HCT116 (cell line): ENCODE data around the gene ELMOD3. TPM values are rescaled to one million over a fixed set of nuclear protein-coding genes. Genes with fewer than 3 reads are reported as not detected.

Experiments used
- ATAC-seq: fragments of 200-7000 bp; cut with Tn5 transposase; 2 replicates; pipeline ENCODE4 v1.9.1; 2020; ENCODE audit warnings: mild to moderate bottlenecking, moderate library complexity
- BruUV-seq: library from RNA; stranded (reverse); fragments of 400-500 nt; replicated peaks from 2 replicates; lab custom pipeline; 2021; lab: Mats Ljungman, UMichigan
- CTCF ChIA-PET: fragments of 300-600 bp; sonication (Branson Sonifier 250); formaldehyde crosslinking; loops from one replicate; lab custom pipeline; 2021; ENCODE audit warnings: antibody characterized with exemption; lab: Charles Lee
- POLR2A ChIA-PET: fragments of 300-600, 350-600 bp; sonication (Branson Sonifier 250); formaldehyde crosslinking; loops from one replicate; lab custom pipeline; 2021; ENCODE audit warnings: antibody characterized with exemption; lab: Charles Lee
- RAD21 ChIA-PET, 2 experiments: fragments of 300-600 bp; sonication (Branson Sonifier 250); formaldehyde crosslinking; loops; one replicate each; lab custom pipeline; 2023; ENCODE audit warnings: low total read pairs in 2 of 2; ENCODE audit not compliant: uncharacterized antibody in 2 of 2, unreplicated experiment in 2 of 2, low non-redundant PET in 1 of 2; lab: Charles Lee
- DNase-seq: peaks from one replicate; pipeline ENCODE4 v3.0.0-alpha.2; 2010; ENCODE audit warnings: low read depth, low spot score
- H2AFZ ChIP-seq: fragments of 200-600 bp; shearing (Covaris generic), sonication (generic); 2 replicates; pipeline ENCODE4 v1.6.1; 2017; ENCODE audit warnings: low read depth, mixed run types, mixed read lengths, antibody characterized with exemption, low read length; ENCODE audit not compliant: poor library complexity, severe bottlenecking
- H3K27ac ChIP-seq: 2 replicates; pipeline ENCODE4 v1.5.1; 2012; ENCODE audit warnings: low read depth, low read length
- H3K27me3 ChIP-seq: fragments of 200-600 bp; sonication (generic); 2 replicates; pipeline ENCODE4 v1.6.1; 2016; ENCODE audit warnings: mixed run types, low read length, mixed read lengths; ENCODE audit not compliant: insufficient read depth
- H3K36me3 ChIP-seq, 2 experiments: fragments of 200-500 bp in 1 of 2; fragments of 200-600 bp in 1 of 2; sonication (Bioruptor generic) in 1 of 2; sonication (generic) in 1 of 2; 2 replicates each; pipeline versions ENCODE4 v1.5.1 to v1.6.1; 2014 to 2016; ENCODE audit warnings: low read length in 2 of 2, inconsistent platforms in 1 of 2, mixed read lengths in 1 of 2, mixed run types in 1 of 2; ENCODE audit not compliant: insufficient read depth in 2 of 2, control insufficient read depth in 1 of 2
- H3K4me1 ChIP-seq, 2 experiments: fragments of 200-600 bp in 1 of 2; sonication (generic) in 1 of 2; 2 replicates each; pipeline versions ENCODE4 v1.5.1 to v1.6.1; 2012 to 2017; ENCODE audit warnings: low read length in 2 of 2, inconsistent platforms in 1 of 2, mild to moderate bottlenecking in 1 of 2, mixed read lengths in 1 of 2, mixed run types in 1 of 2, moderate library complexity in 1 of 2; ENCODE audit not compliant: insufficient read depth in 2 of 2, control insufficient read depth in 1 of 2
- H3K4me2 ChIP-seq: fragments of 200-600 bp; sonication (generic); 2 replicates; pipeline ENCODE4 v1.6.1; 2017; ENCODE audit warnings: mixed run types, low read length, mixed read lengths
- H3K4me3 ChIP-seq, 2 experiments: fragments of 200-600 bp in 1 of 2; sonication (generic) in 1 of 2; replicated peaks in 1 of 2; 2 replicates each; pipeline ENCODE4 v1.5.1; 2011 to 2016; ENCODE audit warnings: low read length in 2 of 2, control low read depth in 1 of 2, low read depth in 1 of 2, mild to moderate bottlenecking in 1 of 2, mixed read lengths in 1 of 2, mixed run types in 1 of 2
- H3K79me2 ChIP-seq: fragments of 200-600 bp; sonication (generic); 2 replicates; pipeline ENCODE4 v1.6.1; 2017; ENCODE audit warnings: mild to moderate bottlenecking, mixed run types, low read length, moderate library complexity, mixed read lengths; ENCODE audit not compliant: insufficient read depth
- H3K9ac ChIP-seq: fragments of 200-600 bp; sonication (generic); 2 replicates; pipeline ENCODE4 v1.6.1; 2016; ENCODE audit warnings: low read length, mixed read lengths
- H3K9me2 ChIP-seq: fragments of 200-600 bp; sonication (generic), shearing (Covaris generic); 2 replicates; pipeline ENCODE4 v1.6.1; 2017; ENCODE audit warnings: mixed run types, mild to moderate bottlenecking, moderate library complexity; ENCODE audit not compliant: insufficient read depth
- H3K9me3 ChIP-seq, 2 experiments: fragments of 200-500 bp in 1 of 2; fragments of 200-600 bp in 1 of 2; sonication (Bioruptor generic) in 1 of 2; sonication (generic) in 1 of 2; 2 replicates each; pipeline ENCODE4 v1.6.1; 2014 to 2017; ENCODE audit warnings: low read length in 2 of 2, mixed read lengths in 2 of 2, inconsistent platforms in 1 of 2, low read depth in 1 of 2, mild to moderate bottlenecking in 1 of 2, mixed run types in 1 of 2, moderate library complexity in 1 of 2; ENCODE audit not compliant: control insufficient read depth in 1 of 2, insufficient read depth in 1 of 2
- H4K20me1 ChIP-seq: fragments of 200-600 bp; sonication (generic), shearing (Covaris generic); 2 replicates; pipeline ENCODE4 v1.6.1; 2017; ENCODE audit warnings: mixed run types, mild to moderate bottlenecking, moderate library complexity; ENCODE audit not compliant: insufficient read depth
- EZH2 ChIP-seq: fragments of 200-600 bp; sonication (generic); IDR thresholded peaks from 2 replicates; pipeline ENCODE4 v1.6.1; 2017; ENCODE audit warnings: antibody characterized with exemption, mixed run types
- SRF ChIP-seq: IDR thresholded peaks from 2 replicates; pipeline ENCODE4 v1.6.1; 2012; ENCODE audit warnings: low read depth
- YY1 ChIP-seq: IDR thresholded peaks from 2 replicates; pipeline ENCODE4 v1.6.1; 2011; ENCODE audit warnings: low read length, low read depth, moderate library complexity, mild to moderate bottlenecking; ENCODE audit not compliant: insufficient replicate concordance; ENCODE audit errors: extremely low read depth
- intact Hi-C: fragments of 100-400 bp; cut with micrococcal nuclease; formaldehyde crosslinking; loops from 2 replicates; pipeline ENCODE4 v1.10.0; 2022
- total RNA-seq: library from RNA; stranded (reverse); gene quantifications from one replicate; pipeline ENCODE4 v1.2.1, GENCODE V29; 2021; ENCODE audit not compliant: unreplicated experiment
- TF ChIP-seq, protein P1 (sequence below): IDR thresholded peaks from 2 replicates; pipeline ENCODE4 v1.6.1; 2011; ENCODE audit warnings: mild to moderate bottlenecking, low read length, moderate library complexity; ENCODE audit not compliant: insufficient replicate concordance; ENCODE audit errors: extremely low read depth

Gene ELMOD3
- total RNA-seq, 1 experiment from 2014 or later = 9.2 TPM

DNA sequence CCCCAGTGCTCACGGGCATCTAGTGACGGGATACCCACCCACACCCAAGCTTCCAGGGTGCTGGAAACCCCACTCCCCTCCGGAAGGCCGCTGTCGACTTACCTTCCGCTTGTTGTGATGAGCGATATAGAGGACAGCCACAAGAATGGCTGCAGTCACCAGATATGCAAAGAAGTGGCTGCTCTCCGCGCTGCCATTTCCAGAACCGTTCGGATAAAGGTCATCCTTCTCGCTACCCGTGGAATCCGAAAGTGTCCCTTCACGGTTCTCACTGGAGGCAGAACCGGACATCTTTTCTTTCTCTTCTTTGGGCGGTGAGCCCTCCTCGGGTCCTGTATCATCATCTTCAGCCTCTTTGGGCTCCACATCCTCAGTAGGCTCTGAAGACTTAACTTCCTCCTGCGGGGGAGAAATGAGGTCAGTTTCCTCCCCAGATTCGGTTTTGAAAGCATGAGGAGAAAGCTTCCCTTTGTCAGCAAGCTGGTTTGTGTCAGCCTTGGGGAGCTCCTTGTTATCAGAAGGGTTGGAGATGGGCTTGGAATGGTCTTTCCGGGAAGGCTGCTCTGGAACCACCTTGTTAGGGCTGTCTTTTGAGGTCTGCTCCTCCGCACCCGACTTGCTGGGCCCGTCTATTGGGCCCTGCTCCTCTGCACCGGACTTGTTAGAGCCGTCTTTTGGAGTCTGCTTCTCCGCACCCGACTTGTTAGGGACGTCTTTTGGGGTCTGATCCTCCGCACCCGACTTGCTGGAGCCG, 28.0 kb upstream of the ELMOD3 start:
- Histone ChIP-seq H3K9me3 (no peaks in the 10 kb centered on the region), H3K4me2 (peak overlapping the region; percentile 90), H3K36me3 (peaks cover 27 to 35% of the 10 kb centered on the region in 2 experiments; a peak in 3 of 4 replicates), H4K20me1 (peaks cover 5% of the 10 kb centered on the region; the same call in 1 of the 2 replicates), H3K4me1 (peaks cover 10 to 21% of the 10 kb centered on the region in 2 experiments), H3K9me2 (no peaks in the 10 kb centered on the region), H3K27me3 (no peaks in the 10 kb centered on the region), H2AFZ (no peak overlapping the region), H3K4me3 (peak overlapping the region; percentile 89 to 96), H3K9ac (peak overlapping the region; percentile 86), H3K79me2 (peaks cover 55% of the 10 kb centered on the region), H3K27ac (peak overlapping the region; percentile 76; the same call in 1 of the 2 replicates)
- ATAC-seq (no peak), DNase-seq (no peak)
- BruUV-seq = no TSS peak
- POLR2A ChIA-PET = interaction anchor here (1.2 to 1.4 kb wide), 2 partner anchors 26 to 212 kb away, joined by 5 to 6 read pairs; partner anchors contain the start of gene MAT2A
- CTCF ChIA-PET = no interaction called here
- RAD21 ChIA-PET = interaction anchor here in 1 of 2 experiments (0.6 kb wide), 1 partner anchor 10 kb away, joined by 3 read pairs; no protein-coding TSS in a partner anchor
- no peak for TF ChIP-seq EZH2
- no peak for TF ChIP-seq YY1
- TF ChIP-seq, protein P1, sequence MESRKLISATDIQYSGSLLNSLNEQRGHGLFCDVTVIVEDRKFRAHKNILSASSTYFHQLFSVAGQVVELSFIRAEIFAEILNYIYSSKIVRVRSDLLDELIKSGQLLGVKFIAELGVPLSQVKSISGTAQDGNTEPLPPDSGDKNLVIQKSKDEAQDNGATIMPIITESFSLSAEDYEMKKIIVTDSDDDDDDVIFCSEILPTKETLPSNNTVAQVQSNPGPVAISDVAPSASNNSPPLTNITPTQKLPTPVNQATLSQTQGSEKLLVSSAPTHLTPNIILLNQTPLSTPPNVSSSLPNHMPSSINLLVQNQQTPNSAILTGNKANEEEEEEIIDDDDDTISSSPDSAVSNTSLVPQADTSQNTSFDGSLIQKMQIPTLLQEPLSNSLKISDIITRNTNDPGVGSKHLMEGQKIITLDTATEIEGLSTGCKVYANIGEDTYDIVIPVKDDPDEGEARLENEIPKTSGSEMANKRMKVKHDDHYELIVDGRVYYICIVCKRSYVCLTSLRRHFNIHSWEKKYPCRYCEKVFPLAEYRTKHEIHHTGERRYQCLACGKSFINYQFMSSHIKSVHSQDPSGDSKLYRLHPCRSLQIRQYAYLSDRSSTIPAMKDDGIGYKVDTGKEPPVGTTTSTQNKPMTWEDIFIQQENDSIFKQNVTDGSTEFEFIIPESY = no peak
- TF ChIP-seq SRF = no peak
- intact Hi-C loops = loop anchor here (10.0 kb wide), 1 partner anchor 228 kb away; no protein-coding TSS in a partner anchor
